K562 (cell line): ENCODE results near the gene RSF1. TPM values are rescaled to one million over a fixed set of nuclear protein-coding genes. Genes with fewer than 3 reads are reported as not detected.

Experiments used
- CCNT2 ChIP-seq: IDR thresholded peaks from 2 replicates; pipeline ENCODE4 v1.6.1; 2011; ENCODE audit warnings: borderline replicate concordance, low read depth, mild to moderate bottlenecking, moderate library complexity, mixed read lengths, low read length; ENCODE audit not compliant: insufficient read length; ENCODE audit errors: extremely low read depth
- E4F1 ChIP-seq: fragments of 250-450 bp; sonication (Bioruptor Pico); IDR thresholded peaks from 2 replicates; pipeline ENCODE4 v1.5.0; 2021; ENCODE audit warnings: mild to moderate bottlenecking, borderline replicate concordance
- MLLT1 ChIP-seq, 2 experiments: fragments of 450-650 bp; IDR thresholded peaks; 2 replicates each; pipeline ENCODE4 v1.6.1; 2016
- PPARD ChIP-seq: fragments of 250-450 bp; sonication (Bioruptor Pico); IDR thresholded peaks from 2 replicates; pipeline ENCODE4 v1.8.0; 2022; ENCODE audit warnings: inconsistent platforms, mild to moderate bottlenecking, moderate library complexity
- REST ChIP-seq, 2 experiments: fragments of 450-650 bp; formaldehyde crosslinking in 1 of 2; IDR thresholded peaks; 2 replicates each; pipeline versions ENCODE4 v1.4.0 to v1.6.1; 2014 to 2020; ENCODE audit warnings: mild to moderate bottlenecking in 2 of 2, borderline replicate concordance in 1 of 2, low read depth in 1 of 2
- TSHZ1 ChIP-seq: fragments of 250-450 bp; sonication (Bioruptor Pico); IDR thresholded peaks from 2 replicates; pipeline ENCODE4 v1.4.0; 2020; ENCODE audit warnings: mild to moderate bottlenecking, moderate library complexity
- polyA plus RNA-seq, 8 experiments: library from polyadenylated mRNA; depleted of rRNA in 4 of 8; stranded (reverse) in 5 of 8; unstranded in 3 of 8; fragments of >200 nt; fragmentation: Nextera tagmentation in 2 of 8; fragmentation: Illumina TruSeq in 1 of 8; extraction: Ambion mirVana in 2 of 8; extraction: Trizol in 1 of 8; gene quantifications; 2 replicates each; pipeline versions ENCODE4 v1.2.1 to v1.2.3, GENCODE V29; 2011 to 2014; ENCODE audit warnings: inconsistent platforms in 1 of 8, missing spikeins in 1 of 8
- total RNA-seq, 7 experiments: library from RNA; depleted of rRNA in 6 of 7; stranded (reverse); fragments of >200 nt in 6 of 7; fragmentation: Illumina TruSeq in 2 of 7; extraction: Trizol in 2 of 7; gene quantifications; 2 replicates each; pipeline versions ENCODE4 v1.2.1 to v1.2.3, GENCODE V29; 2011 to 2021; ENCODE audit warnings: low replicate concordance in 1 of 7

RSF1 gene
- total and polyA plus RNA-seq, 9 of the 15 experiments (the other 6 are each of a cell fraction or from before 2014, with no cell fraction given) = 9.7 to 63.6 (median 42.8) TPM

- peak; percentile 94 for TF ChIP-seq REST (IDR thresholded peaks at IDR 0.05; ENCODE audit: borderline replicate concordance)
- TF ChIP-seq REST (CRISPR knock-in tag; IDR thresholded peaks at IDR 0.05; ENCODE audit: low read depth) = no peak
- no peak for TF ChIP-seq E4F1
- TF ChIP-seq MLLT1 (IDR thresholded peaks at IDR 0.05) = peak in 1 of 2 experiments; percentile 100; a peak in 2 of 4 replicates
- no peak for TF ChIP-seq PPARD
- peak; percentile 34 for TF ChIP-seq CCNT2
- TF ChIP-seq TSHZ1 (CRISPR knock-in tag) = no peak
These were observed at the start of gene RSF1, which contains the start of gene AAMDC (continued) for GRCh38 chr11:77820565-77821348.
